Suppressor macrophage treated with lipopolysaccharide for 1 hour (primary cell): ENCODE measurements around the gene ADAT2.
A peak's percentile ranks its signal among the peaks of the same experiment; 100 is the strongest.

Experiments
- DNase-seq, 3 donors: peaks; one replicate each; pipeline ENCODE4 v3.0.0-alpha.2; 2020 to 2022

Gene ADAT2

DNA sequence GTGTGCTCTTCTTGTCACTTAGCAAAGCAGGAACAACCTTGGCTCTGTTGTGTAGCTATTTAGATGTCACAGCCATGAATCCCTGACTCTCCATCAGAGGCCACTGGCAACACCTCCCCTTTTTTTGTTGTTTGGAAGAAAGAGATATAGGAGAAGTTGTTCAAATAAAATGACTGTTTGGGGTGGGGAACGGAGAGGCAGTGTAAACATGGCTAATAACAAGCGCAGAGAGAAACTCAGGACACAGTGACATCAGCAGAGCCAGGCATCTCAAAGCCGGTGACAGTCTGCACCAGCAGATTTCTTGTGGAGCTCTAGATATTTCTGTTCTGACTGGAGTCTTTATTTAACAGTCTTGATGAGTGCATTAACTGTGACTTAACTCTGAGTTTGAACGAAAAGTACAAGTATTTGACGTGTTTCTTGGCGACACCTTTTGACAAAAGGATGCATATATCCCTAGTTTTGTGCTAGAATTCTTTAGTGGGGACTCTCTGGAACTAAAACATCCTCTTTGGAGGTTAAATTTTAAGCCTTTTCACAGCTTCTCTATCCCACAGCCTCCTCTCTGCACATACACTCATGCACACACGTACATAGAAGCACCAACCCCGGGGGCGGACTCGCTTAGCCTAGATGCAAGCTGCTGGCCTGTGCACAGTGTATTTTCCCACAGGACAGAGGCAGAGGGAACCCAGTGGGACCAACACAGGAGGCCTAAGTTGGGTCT lies 53.8 kb downstream of the ADAT2 start:
- DNase-seq = no peak

- no peak for DNase-seq
Observed at GRCh38 chr6:143395699-143396098, 54.8 kb downstream of the ADAT2 start.

DNA sequence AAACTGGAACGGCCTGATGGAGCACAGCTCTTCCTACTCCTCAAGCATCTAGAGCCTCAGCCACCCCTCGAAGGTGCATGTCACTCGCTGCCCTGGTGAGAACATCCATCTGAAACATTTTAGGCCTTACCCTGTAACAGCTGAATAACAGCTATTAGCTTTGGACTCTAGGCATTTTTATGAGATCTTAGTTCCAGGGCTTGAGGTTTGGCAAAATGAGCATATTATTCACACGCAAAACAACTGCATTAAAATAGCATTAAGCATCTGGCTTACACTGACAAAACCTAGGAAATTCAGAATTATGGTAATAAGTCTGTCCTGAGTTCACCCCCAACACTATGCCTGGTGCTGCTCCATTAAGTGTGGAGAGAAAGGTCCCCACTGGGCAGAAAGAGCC lies 56.1 kb downstream of the ADAT2 start:
- DNase-seq = no peak

DNA sequence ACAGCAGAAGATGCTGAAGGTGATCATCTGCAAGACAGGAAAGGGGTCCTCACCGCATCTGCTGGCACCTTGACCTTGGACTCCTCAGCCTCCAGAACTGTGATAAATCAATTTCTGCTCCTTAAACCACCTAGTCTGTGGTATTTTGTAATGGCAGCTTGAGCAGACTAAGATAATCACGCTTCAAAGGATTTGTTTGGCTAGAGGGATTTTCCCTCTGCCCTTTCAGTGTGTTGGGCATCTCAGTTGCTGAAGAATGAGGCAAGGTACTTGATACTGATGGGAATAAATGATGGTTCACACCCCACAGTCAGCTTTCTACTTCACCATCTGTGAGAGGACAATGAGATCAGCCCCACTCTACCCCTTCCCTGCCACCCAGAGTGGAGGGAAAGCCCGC lies 60.2 kb downstream of the ADAT2 start:
- DNase-seq = no peak

DNA sequence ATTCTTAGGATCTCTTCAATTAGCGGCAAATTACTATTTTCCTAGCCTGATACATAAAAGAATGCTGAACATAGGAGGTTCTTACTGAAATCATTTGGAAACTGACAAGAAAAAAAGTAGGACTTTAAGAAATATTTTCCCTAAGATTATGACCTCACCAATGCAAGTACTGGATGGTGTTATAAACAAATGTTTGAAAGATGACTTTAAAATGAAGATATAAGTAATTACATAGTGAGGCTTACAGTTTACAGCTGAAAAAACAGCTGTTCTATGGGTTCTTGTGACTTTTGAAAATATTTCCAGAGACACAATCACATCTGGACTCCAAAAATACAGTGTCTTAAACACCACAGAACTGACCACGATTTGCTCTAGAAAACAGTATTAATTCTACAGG lies 64.9 kb downstream of the ADAT2 start:
- no peak for DNase-seq

DNA sequence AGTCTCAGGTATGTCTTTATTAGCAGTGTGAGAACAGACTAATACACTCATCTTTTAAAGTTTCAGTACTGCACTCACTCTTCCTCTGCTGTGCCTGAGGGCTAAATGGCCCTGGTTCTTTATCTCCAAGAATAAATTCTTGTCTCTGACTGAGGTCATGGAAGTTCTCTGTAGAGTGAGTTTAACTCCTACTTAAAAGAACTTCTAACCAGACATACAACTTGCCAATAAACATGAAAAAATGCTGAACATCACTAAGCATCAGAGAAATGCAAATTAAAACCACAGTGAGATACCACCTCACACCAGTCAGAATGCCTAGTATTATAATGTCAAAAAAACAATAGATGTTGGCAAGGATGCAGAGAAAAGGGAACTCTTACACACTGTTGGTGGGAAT lies 73.6 kb downstream of the ADAT2 start:
- DNase-seq = no peak

DNA sequence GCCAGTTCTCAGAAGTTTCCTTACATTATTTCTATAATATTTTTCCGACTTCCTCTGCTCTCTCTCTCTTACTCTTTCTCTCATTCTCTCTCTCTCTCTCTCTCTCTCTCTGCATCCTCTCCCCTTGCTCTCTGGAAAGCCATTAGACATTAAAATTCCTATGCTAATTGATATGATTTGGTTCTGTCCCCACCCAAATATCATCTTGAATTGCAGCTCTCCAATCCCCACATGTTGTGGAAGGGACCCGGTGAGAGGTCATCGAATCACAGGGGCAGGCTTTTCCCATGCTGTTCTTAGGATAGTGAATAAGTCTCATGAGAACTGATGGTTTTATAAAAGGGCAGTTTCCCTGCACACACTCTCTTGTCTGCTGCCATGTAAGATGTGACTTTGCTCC lies 74.1 kb downstream of the ADAT2 start:
- no peak for DNase-seq

DNA sequence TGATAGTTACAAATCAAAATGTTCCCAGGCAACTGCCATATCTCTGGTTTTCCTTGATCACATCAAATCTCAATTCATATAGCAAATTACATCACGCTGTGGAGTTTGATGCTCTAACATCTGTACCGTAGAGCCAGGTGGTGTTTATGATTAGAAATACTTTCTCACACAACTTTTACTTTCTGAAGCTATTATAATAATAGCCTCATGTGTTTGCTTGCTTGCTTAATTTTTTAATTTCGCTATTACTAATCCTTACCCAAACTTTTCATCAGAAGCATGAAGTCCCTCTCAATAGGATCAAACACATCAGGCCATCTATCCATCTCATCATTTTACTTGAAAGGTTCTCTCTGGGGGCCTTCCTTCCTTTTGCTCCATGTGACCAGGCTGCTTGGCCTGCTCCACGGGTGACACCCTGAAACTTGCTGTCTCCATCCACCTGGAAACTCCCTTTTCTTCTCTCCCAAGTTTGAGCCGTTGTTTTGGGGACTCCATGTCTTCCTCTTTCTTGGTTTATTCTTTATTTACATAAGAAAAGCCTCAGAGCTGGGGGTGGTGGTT lies 75.4 kb downstream of the ADAT2 start:
- peak in 2 of 3 donors; percentile 13 to 14 for DNase-seq

- DNase-seq = no peak
Observed at GRCh38 chr6:143374014-143374413, 76.5 kb downstream of the ADAT2 start.
